ENCODE measurements around the gene KLF6.

Gene KLF6

DNA sequence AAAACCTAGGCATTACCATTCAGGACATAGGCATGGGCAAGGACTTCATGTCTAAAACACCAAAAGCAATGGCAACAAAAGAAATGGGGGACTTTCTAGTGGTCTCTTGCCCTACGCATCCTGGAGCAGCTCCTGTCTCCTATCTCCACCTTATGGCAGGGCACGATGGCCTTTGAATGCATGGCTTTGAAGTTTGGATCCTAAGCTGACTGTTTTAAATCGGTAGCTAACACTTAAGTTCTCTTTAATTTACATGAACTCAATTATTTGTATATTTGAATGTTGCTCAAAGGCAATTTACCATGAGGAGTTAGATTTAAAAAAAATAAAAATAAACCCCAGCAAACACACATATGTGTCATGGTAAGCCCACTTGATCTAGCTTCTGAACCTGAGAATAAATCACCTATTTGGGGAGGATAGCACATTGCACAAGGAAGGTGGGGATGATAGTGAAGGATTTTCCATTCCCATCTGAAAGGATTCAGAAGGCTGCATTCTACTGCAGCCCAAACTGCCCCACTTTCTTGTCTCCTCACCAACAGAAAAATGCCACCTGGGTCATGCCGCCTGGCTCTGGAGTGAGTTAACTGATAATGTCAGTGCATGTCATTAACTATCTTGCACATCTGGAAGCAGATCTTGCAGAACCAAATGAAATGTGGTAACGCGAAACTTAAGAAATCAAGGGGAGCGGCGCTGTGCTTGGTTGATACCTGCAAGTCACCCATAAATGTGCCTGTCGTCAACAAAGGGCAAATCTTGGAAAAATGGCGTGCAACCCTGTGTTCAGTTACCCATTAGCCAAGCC, 12.4 kb downstream of the KLF6 start (continued):
- TF ChIP-seq, protein P1, sequence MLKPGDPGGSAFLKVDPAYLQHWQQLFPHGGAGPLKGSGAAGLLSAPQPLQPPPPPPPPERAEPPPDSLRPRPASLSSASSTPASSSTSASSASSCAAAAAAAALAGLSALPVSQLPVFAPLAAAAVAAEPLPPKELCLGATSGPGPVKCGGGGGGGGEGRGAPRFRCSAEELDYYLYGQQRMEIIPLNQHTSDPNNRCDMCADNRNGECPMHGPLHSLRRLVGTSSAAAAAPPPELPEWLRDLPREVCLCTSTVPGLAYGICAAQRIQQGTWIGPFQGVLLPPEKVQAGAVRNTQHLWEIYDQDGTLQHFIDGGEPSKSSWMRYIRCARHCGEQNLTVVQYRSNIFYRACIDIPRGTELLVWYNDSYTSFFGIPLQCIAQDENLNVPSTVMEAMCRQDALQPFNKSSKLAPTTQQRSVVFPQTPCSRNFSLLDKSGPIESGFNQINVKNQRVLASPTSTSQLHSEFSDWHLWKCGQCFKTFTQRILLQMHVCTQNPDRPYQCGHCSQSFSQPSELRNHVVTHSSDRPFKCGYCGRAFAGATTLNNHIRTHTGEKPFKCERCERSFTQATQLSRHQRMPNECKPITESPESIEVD (tag by site-specific recombination; IDR thresholded peaks at IDR 0.05), result no peak
- TF ChIP-seq ZNF548 (tag by site-specific recombination; IDR thresholded peaks at IDR 0.05), result no peak
- TF ChIP-seq WT1 (tag by site-specific recombination; IDR thresholded peaks at IDR 0.05), result no peak
- no peak for TF ChIP-seq ZNF155 (tag by site-specific recombination; IDR thresholded peaks at IDR 0.05)
- no peak for TF ChIP-seq ZNF561 (tag by site-specific recombination; IDR thresholded peaks at IDR 0.05; ENCODE audit: borderline replicate concordance)
- no peak for TF ChIP-seq ZNF112 (tag by site-specific recombination; IDR thresholded peaks at IDR 0.05)
- TF ChIP-seq KLF8 (tag by site-specific recombination; IDR thresholded peaks at IDR 0.05), result no peak
- TF ChIP-seq ZNF501 (tag by site-specific recombination; IDR thresholded peaks at IDR 0.05), result no peak

DNA sequence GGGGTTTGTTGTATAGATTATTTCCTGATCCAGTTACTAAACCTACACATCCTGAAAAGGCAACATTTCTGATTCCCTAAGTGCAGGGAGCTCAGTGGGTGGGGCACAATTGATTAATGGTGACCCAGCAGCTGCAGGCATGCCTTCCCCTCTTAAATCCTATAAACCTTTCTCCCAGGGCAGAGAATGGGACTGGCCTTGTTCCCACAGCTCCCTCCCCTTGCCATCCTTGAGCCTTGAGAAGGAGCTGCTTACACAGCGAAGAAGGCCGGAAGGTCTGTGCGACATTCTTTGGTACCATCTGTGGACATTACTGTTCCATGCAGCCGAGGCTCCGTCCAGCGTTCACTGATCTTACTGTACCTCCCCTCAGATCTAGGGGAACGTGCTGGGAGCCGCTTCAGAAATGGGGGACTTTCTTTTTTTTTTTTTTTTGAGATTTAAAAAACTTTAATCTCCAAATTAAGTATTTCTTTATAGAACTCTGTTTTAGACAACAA, 14.3 kb downstream of the KLF6 start:
- CTCF ChIA-PET, result interaction anchor here (0.6 to 1.2 kb wide), 3 partner anchors 13 to 257 kb away, joined by 3 to 5 read pairs (median 3); no protein-coding TSS in a partner anchor

DNA sequence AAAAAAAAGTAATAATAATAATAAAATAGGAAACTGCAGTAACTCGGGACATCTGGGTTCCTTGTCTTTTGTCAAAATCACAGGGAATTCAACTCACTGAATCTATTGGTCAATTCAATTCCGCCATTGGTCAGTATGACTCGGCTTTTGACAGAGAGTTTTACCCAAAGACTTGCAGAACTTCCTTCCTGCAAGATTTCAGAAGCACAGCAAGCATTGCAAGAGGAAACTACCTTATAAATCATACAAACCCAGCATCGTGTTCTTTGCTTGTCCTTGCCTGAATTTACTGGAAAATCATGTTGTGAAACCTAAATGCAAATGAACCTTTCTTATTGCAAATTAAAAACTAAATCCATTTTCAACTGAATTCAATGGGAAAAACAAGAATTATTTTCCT, 15.5 kb downstream of the KLF6 start:
- H3K36me3 ChIP-seq (ENCODE audit: control insufficient read depth in 2 of 2, insufficient read depth in 1 of 2, low read length in 2 of 2), result no peaks in the 10 kb centered on the region
- H3K4me3 ChIP-seq (ENCODE audit: low read depth, low read length), result no peak overlapping the region
- CTCF ChIA-PET, result interaction anchor here (1.2 kb wide), 1 partner anchor 14 kb away, joined by 3 read pairs; no protein-coding TSS in a partner anchor
- POLR2A ChIA-PET, result no interaction called here
- H3K9me3 ChIP-seq (ENCODE audit: control insufficient read depth, insufficient read depth, low read depth, low read length), result no peaks in the 10 kb centered on the region
- H3K27ac ChIP-seq (ENCODE audit: extremely low read depth, low read depth, low read length), result no peak overlapping the region
- no peaks in the 10 kb centered on the region for H3K4me1 ChIP-seq (ENCODE audit: control insufficient read depth, insufficient read depth, low read length)
- TF ChIP-seq ZNF266 (tag by site-specific recombination; IDR thresholded peaks at IDR 0.05; ENCODE audit: low read depth) (no peak), ZNF174 (tag by site-specific recombination; IDR thresholded peaks at IDR 0.05) (no peak), AEBP2 (tag by site-specific recombination; IDR thresholded peaks at IDR 0.05; ENCODE audit: borderline replicate concordance) (no peak), ZNF394 (tag by site-specific recombination; IDR thresholded peaks at IDR 0.05; ENCODE audit: borderline replicate concordance) (no peak), ZNF449 (tag by site-specific recombination; IDR thresholded peaks at IDR 0.05) (no peak), INSM2 (tag by site-specific recombination; IDR thresholded peaks at IDR 0.05) (no peak), ZNF501 (tag by site-specific recombination; IDR thresholded peaks at IDR 0.05) (no peak), ZNF707 (tag by site-specific recombination; IDR thresholded peaks at IDR 0.05) (no peak), ZNF544 (tag by site-specific recombination; IDR thresholded peaks at IDR 0.05) (no peak), OSR2 (tag by site-specific recombination; IDR thresholded peaks at IDR 0.05) (no peak), GFI1B (tag by site-specific recombination; IDR thresholded peaks at IDR 0.05) (no peak), ZBTB48 (tag by site-specific recombination; IDR thresholded peaks at IDR 0.05) (no peak), ZNF560 (tag by site-specific recombination; IDR thresholded peaks at IDR 0.05; ENCODE audit: borderline replicate concordance) (no peak)

More for the DNA sequence above, 14.3 kb downstream of the KLF6 start:
- POLR2A ChIA-PET, result interaction anchor here (0.7 kb wide), 1 partner anchor 603 kb away, joined by 4 read pairs; no protein-coding TSS in a partner anchor
- H3K4me3 ChIP-seq (ENCODE audit: low read depth, low read length), result no peak overlapping the region
- H3K4me1 ChIP-seq (ENCODE audit: control insufficient read depth, insufficient read depth, low read length), result no peaks in the 10 kb centered on the region
- H3K36me3 ChIP-seq (ENCODE audit: control insufficient read depth in 2 of 2, insufficient read depth in 1 of 2, low read length in 2 of 2), result no peaks in the 10 kb centered on the region
- no peaks in the 10 kb centered on the region for H3K9me3 ChIP-seq (ENCODE audit: control insufficient read depth, insufficient read depth, low read depth, low read length)
- H3K27ac ChIP-seq (ENCODE audit: extremely low read depth, low read depth, low read length), result no peak overlapping the region
- TF ChIP-seq, protein P2, sequence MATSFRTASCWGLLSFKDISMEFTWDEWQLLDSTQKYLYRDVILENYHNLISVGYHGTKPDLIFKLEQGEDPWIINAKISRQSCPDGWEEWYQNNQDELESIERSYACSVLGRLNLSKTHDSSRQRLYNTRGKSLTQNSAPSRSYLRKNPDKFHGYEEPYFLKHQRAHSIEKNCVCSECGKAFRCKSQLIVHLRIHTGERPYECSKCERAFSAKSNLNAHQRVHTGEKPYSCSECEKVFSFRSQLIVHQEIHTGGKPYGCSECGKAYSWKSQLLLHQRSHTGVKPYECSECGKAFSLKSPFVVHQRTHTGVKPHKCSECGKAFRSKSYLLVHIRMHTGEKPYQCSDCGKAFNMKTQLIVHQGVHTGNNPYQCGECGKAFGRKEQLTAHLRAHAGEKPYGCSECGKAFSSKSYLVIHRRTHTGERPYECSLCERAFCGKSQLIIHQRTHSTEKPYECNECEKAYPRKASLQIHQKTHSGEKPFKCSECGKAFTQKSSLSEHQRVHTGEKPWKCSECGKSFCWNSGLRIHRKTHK (tag by site-specific recombination; IDR thresholded peaks at IDR 0.05), result no peak
- TF ChIP-seq ZNF266 (tag by site-specific recombination; IDR thresholded peaks at IDR 0.05; ENCODE audit: low read depth) (no peak), MZF1 (tag by site-specific recombination; IDR thresholded peaks at IDR 0.05; ENCODE audit: borderline replicate concordance) (no peak), ZNF701 (tag by site-specific recombination; IDR thresholded peaks at IDR 0.05) (no peak), ZNF394 (tag by site-specific recombination; IDR thresholded peaks at IDR 0.05; ENCODE audit: borderline replicate concordance) (no peak)
